NCI-H1436 treated with DMSO at 0.1 percent for 48 hours (cell line): Measurements from ENCODE around the gene LYRM7.
"Not testable (repeated sequence)": the region's sequence is repeated elsewhere in the genome, so short reads cannot be mapped to it uniquely, and the experiment has no call there.

Source experiments
- DNase-seq: peaks from one replicate; lab custom pipeline; 2025; lab: John Stamatoyannopoulos, UW

LYRM7 gene

GRCh38 chr5:131221008-131221703 lies 50.4 kb downstream of the LYRM7 start:
- DNase-seq: no peak

- DNase-seq: no peak
Measured at GRCh38 chr5:131221888-131222287, 51.1 kb downstream of the LYRM7 start.

GRCh38 chr5:131222731-131223130 lies 52.0 kb downstream of the LYRM7 start:
- DNase-seq: no peak

- no peak for DNase-seq
Measured at GRCh38 chr5:131223751-131224386, 53.1 kb downstream of the LYRM7 start.

- no peak for DNase-seq
Measured at GRCh38 chr5:131224387-131225201, 53.9 kb downstream of the LYRM7 start.

GRCh38 chr5:131225282-131225974 lies 54.7 kb downstream of the LYRM7 start:
- DNase-seq: no peak

GRCh38 chr5:131226899-131227298 lies 56.2 kb downstream of the LYRM7 start:
- no peak for DNase-seq

GRCh38 chr5:131228646-131229045 lies 57.9 kb downstream of the LYRM7 start:
- DNase-seq: no peak

- DNase-seq: no peak
Measured at GRCh38 chr5:131229623-131230022, 58.9 kb downstream of the LYRM7 start.

GRCh38 chr5:131230406-131230805 lies 59.7 kb downstream of the LYRM7 start:
- no peak for DNase-seq

- DNase-seq: no peak
Measured at GRCh38 chr5:131239686-131240085, 68.9 kb downstream of the LYRM7 start.

- no peak for DNase-seq
Measured at GRCh38 chr5:131242728-131243255, 72.0 kb downstream of the LYRM7 start.

GRCh38 chr5:131245312-131245711 lies 74.6 kb downstream of the LYRM7 start:
- no peak for DNase-seq

- DNase-seq: no peak
Measured at GRCh38 chr5:131245948-131246347, 75.2 kb downstream of the LYRM7 start.

GRCh38 chr5:131246504-131246903 lies 75.8 kb downstream of the LYRM7 start:
- no peak for DNase-seq

GRCh38 chr5:131250751-131251475 lies 80.2 kb downstream of the LYRM7 start:
- no peak for DNase-seq

GRCh38 chr5:131252824-131253171 lies 82.1 kb downstream of the LYRM7 start:
- no peak for DNase-seq

GRCh38 chr5:131254025-131254424 lies 83.3 kb downstream of the LYRM7 start:
- not testable (repeated sequence) for DNase-seq

GRCh38 chr5:131254741-131255140 lies 84.0 kb downstream of the LYRM7 start:
- no peak for DNase-seq
